DND-41 (cell line): ENCODE data around the gene KCNN3.

Experiments used
- ATAC-seq: fragments of 200-7000 bp; cut with Tn5 transposase; 3 replicates; pipeline ENCODE4 v1.9.1; 2021; ENCODE audit warnings: low read depth; ENCODE audit not compliant: insufficient read depth
- DNase-seq: peaks from one replicate; pipeline ENCODE4 v3.0.0-alpha.2; 2020
- H2AFZ ChIP-seq: 2 replicates; pipeline ENCODE4 v1.6.0; 2012; ENCODE audit warnings: low read depth, low read length
- H3K27ac ChIP-seq: 2 replicates; pipeline ENCODE4 v1.5.1; 2012; ENCODE audit warnings: low read length, inconsistent platforms
- H3K27me3 ChIP-seq: fragments of 200-600 bp; sonication (generic); 2 replicates; pipeline ENCODE4 v1.6.0; 2012; ENCODE audit warnings: low read length, mild to moderate bottlenecking, inconsistent platforms; ENCODE audit not compliant: insufficient read depth, poor library complexity
- H3K36me3 ChIP-seq: 2 replicates; pipeline ENCODE4 v1.5.1; 2012; ENCODE audit warnings: low read length, inconsistent platforms; ENCODE audit not compliant: insufficient read depth
- H3K4me1 ChIP-seq: 2 replicates; pipeline ENCODE4 v1.5.1; 2012; ENCODE audit warnings: mild to moderate bottlenecking, low read length; ENCODE audit not compliant: insufficient read depth
- H3K4me2 ChIP-seq: 2 replicates; pipeline ENCODE4 v1.6.0; 2012; ENCODE audit warnings: mild to moderate bottlenecking, moderate library complexity, low read length, inconsistent platforms; ENCODE audit not compliant: insufficient read depth
- H3K4me3 ChIP-seq, 2 experiments: fragments of 200-600 bp in 1 of 2; shearing (Covaris generic) in 1 of 2; 2 replicates each; pipeline ENCODE4 v1.5.1; 2012 to 2016; ENCODE audit warnings: inconsistent platforms in 2 of 2, low read length in 2 of 2, mild to moderate bottlenecking in 2 of 2, low read depth in 1 of 2, moderate library complexity in 1 of 2
- H3K79me2 ChIP-seq: 2 replicates; pipeline ENCODE4 v1.6.0; 2012; ENCODE audit warnings: low read length, inconsistent platforms; ENCODE audit not compliant: insufficient read depth
- H3K9ac ChIP-seq: 2 replicates; pipeline ENCODE4 v1.6.0; 2012; ENCODE audit warnings: low read depth, mild to moderate bottlenecking, inconsistent platforms, low read length, moderate library complexity
- H3K9me3 ChIP-seq: 2 replicates; pipeline ENCODE4 v1.5.1; 2012; ENCODE audit warnings: low read length, moderate library complexity, mild to moderate bottlenecking, inconsistent platforms; ENCODE audit not compliant: insufficient read depth, severe bottlenecking
- H4K20me1 ChIP-seq: 2 replicates; pipeline ENCODE4 v1.6.0; 2012; ENCODE audit warnings: low read length; ENCODE audit not compliant: insufficient read depth
- CTCF ChIP-seq: IDR thresholded peaks from 2 replicates; pipeline ENCODE4 v1.5.1; 2012; ENCODE audit warnings: borderline replicate concordance, low read length, moderate library complexity, mild to moderate bottlenecking; ENCODE audit not compliant: poor library complexity, severe bottlenecking; ENCODE audit errors: extremely low read depth
- EZH2 ChIP-seq: IDR thresholded peaks from 3 replicates; pipeline ENCODE4 v1.6.1; 2012; ENCODE audit warnings: borderline replicate concordance, low read depth, mild to moderate bottlenecking, moderate library complexity, low read length, inconsistent platforms; ENCODE audit not compliant: severe bottlenecking

Gene KCNN3

GRCh38 chr1:154906621-154907081 is 36.6 kb upstream of the KCNN3 start:
- H3K4me1 ChIP-seq, result no peaks in the 10 kb centered on the region
- no peak for DNase-seq

DNA sequence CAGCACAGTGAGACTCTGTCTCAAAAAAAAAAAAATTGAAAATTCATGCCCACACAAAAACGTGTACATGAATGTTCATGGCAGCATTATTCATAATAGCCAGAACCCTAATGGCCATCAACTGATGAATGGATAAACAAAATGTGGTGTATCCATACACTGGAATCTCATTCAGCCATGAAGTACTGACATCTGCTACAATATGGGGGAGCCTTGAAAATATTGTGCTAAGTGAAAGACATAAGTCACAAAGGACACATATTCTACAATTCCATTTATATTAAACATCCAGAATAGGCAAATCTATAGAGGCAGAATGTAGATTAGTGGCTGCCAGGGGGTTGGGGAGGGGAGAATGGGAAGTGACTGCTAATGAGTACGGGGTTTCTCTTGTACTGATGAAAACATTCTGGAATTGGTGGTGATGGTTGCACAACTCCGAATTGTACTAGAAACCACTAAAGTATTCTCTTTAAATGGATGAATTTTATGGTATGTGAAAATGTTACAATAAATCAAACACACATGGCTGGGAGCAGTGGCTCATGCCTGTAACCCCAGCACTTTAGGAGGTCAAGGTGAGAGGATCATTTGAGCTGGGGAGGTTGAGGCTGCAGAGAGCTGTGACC is 33.0 kb upstream of the KCNN3 start:
- Histone ChIP-seq H3K27ac (no peak overlapping the region), H2AFZ (no peak overlapping the region), H3K36me3 (no peaks in the 10 kb centered on the region), H3K4me3 (no peak overlapping the region), H3K4me2 (no peak overlapping the region), H3K9me3 (no peaks in the 10 kb centered on the region), H4K20me1 (0 out of 2 replicates have a peak, but pooled peaks cover 3% of the 10 kb centered on the region), H3K9ac (no peak overlapping the region), H3K27me3 (peaks cover 2% of the 10 kb centered on the region), H3K4me1 (no peaks in the 10 kb centered on the region), H3K79me2 (no peaks in the 10 kb centered on the region)
- TF ChIP-seq EZH2 (no peak), CTCF (no peak)
- DNase-seq (no peak), ATAC-seq (no peak)

More at GRCh38 chr1:154906621-154907081, 36.6 kb upstream of the KCNN3 start:
- Histone ChIP-seq H3K9me3 (no peaks in the 10 kb centered on the region), H3K27me3 (peaks cover 2% of the 10 kb centered on the region), H3K4me2 (no peak overlapping the region), H3K9ac (no peak overlapping the region), H4K20me1 (0 out of 2 replicates have a peak, but pooled peaks cover 3% of the 10 kb centered on the region), H3K36me3 (no peaks in the 10 kb centered on the region), H3K79me2 (no peaks in the 10 kb centered on the region), H3K27ac (no peak overlapping the region), H2AFZ (no peak overlapping the region), H3K4me3 (no peak overlapping the region)
- no peak for TF ChIP-seq EZH2
- peak; percentile 34 for TF ChIP-seq CTCF
- ATAC-seq, result no peak

GRCh38 chr1:154901591-154901990 is 31.5 kb upstream of the KCNN3 start:
- TF ChIP-seq CTCF (no peak), EZH2 (no peak)
- Histone ChIP-seq H3K27ac (no peak overlapping the region), H2AFZ (no peak overlapping the region), H3K4me3 (no peak overlapping the region), H3K27me3 (peaks cover 2% of the 10 kb centered on the region), H3K9me3 (no peaks in the 10 kb centered on the region), H3K4me2 (no peak overlapping the region), H3K36me3 (no peaks in the 10 kb centered on the region), H4K20me1 (0 out of 2 replicates have a peak, but pooled peaks cover 3% of the 10 kb centered on the region), H3K4me1 (no peaks in the 10 kb centered on the region), H3K9ac (no peak overlapping the region), H3K79me2 (no peaks in the 10 kb centered on the region)
- DNase-seq (no peak), ATAC-seq (no peak)
